CD4-positive, alpha-beta T cell treated with Interleukin-6 at 100 ng/mL for 8 hours (primary cell): ENCODE results near the gene CHST8.

Source experiments
- DNase-seq: peaks from one replicate; pipeline ENCODE4 v3.0.0-alpha.2; 2020; ENCODE audit warnings: mixed read lengths, low spot score

The CHST8 gene

GRCh38 chr19:33737681-33738371 lies 116.1 kb downstream of the CHST8 start:
- no peak for DNase-seq

GRCh38 chr19:33740811-33741396 lies 119.2 kb downstream of the CHST8 start:
- DNase-seq, result no peak

GRCh38 chr19:33745297-33745696 lies 123.5 kb downstream of the CHST8 start:
- no peak for DNase-seq

GRCh38 chr19:33746159-33746558 lies 124.4 kb downstream of the CHST8 start:
- DNase-seq, result no peak

GRCh38 chr19:33747273-33747672 lies 125.5 kb downstream of the CHST8 start:
- no peak for DNase-seq

- DNase-seq, result no peak
These were observed 126.5 kb downstream of the CHST8 start for GRCh38 chr19:33748231-33748630.

GRCh38 chr19:33749016-33749415 lies 127.3 kb downstream of the CHST8 start:
- no peak for DNase-seq

GRCh38 chr19:33749619-33750175 lies 127.9 kb downstream of the CHST8 start:
- DNase-seq, result no peak

- DNase-seq, result no peak
These were observed 129.1 kb downstream of the CHST8 start for GRCh38 chr19:33750587-33751435.

GRCh38 chr19:33751436-33751770 lies 129.7 kb downstream of the CHST8 start:
- DNase-seq, result no peak

- DNase-seq, result no peak
These were observed 130.5 kb downstream of the CHST8 start for GRCh38 chr19:33752018-33752800.

- DNase-seq, result no peak
These were observed 131.2 kb downstream of the CHST8 start for GRCh38 chr19:33752945-33753344.

- no peak for DNase-seq
These were observed 132.6 kb downstream of the CHST8 start for GRCh38 chr19:33754361-33754760.

- DNase-seq, result no peak
These were observed 133.6 kb downstream of the CHST8 start for GRCh38 chr19:33755099-33756035.

GRCh38 chr19:33756177-33756576 lies 134.4 kb downstream of the CHST8 start:
- no peak for DNase-seq

GRCh38 chr19:33758541-33759013 lies 136.8 kb downstream of the CHST8 start:
- no peak for DNase-seq

GRCh38 chr19:33759356-33759755 lies 137.6 kb downstream of the CHST8 start:
- DNase-seq, result no peak

GRCh38 chr19:33763633-33764371 lies 142.0 kb downstream of the CHST8 start:
- no peak for DNase-seq

GRCh38 chr19:33766623-33767022 lies 144.9 kb downstream of the CHST8 start:
- no peak for DNase-seq

GRCh38 chr19:33767898-33768413 lies 146.2 kb downstream of the CHST8 start:
- DNase-seq, result no peak
